Right forelimb (tissue), 1 donor: Measurements from ENCODE around the gene PAX5.

Experiments used
- DNase-seq: peaks from one replicate; pipeline ENCODE4 v3.0.0-alpha.2; 2018

PAX5 gene

DNA sequence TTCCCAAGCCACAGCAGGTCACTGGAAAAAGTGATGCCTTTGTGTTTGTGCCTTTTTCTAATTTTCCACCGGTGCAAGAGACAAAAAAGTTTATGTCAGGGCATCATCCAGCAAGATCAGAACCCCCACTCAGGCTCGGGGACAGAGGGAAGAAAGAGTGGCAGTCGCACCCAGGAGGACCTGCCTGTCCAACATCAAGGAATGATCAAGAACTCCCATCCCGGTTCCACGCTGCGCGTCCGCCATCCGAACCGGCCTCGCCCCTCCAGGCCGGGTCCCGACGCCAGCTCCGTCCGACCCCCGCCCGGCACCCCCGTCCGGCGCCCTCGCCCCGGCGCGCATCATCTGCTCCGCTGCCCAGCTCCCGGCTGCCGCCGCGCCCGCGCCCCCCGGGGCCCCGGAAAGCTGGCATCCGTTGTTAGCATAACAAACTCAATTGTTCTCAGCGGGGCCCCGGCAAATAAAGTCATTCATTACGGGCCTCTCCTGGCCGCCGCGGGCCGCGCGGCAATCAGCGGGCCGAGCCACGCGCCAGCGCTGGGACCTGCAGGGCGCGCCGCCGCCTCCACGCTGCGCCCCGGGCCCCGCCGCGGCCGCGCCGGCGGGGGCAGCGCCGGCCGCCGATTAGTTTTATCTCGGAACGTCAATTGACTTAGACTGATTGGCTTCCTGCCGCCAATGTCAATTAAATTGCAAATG, 48.1 kb downstream of the PAX5 start:
- DNase-seq: no peak

- no peak for DNase-seq
Observed at GRCh38 chr9:36985061-36985768, 48.9 kb downstream of the PAX5 start.

DNA sequence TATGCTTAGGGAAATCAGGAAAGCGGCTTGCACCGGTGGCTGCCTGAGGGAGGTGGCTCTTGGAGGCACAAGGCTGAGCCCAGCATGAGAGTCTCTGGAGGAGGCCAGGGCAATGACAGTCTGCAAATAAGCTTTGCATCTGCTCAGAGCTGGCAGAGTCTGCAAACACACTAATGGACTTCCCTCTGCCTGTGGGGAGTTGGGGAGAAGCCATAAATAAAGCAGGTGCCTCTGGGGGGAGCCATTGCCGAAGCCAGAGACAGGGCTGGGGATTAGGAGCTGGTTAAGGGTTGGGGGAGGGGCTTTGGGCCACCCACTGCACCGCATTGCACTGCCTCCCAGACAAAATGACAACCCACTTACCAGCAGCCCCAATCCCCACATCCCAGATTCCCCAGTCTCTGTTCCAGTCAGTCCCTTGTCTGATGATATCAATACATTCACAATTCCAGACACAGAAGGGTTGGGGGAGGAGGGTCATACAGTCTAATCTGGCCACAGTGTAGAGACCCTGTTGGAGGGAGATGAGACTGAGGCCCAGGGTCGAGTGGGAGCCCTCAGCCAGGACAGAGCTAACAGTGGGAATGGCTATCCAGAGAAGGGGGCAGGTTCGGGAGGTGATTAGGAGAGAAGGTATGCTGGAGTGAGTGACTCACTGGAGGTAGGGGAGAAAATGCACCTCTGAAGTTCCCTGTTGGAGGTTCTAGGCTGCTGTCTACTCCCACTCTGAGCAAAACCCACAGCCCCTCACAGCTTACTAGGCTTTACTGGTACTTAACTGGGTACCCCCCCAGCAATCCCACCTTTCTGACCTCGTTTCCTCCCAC, 53.7 kb downstream of the PAX5 start:
- no peak for DNase-seq

GRCh38 chr9:36976371-36977030, 57.6 kb downstream of the PAX5 start:
- no peak for DNase-seq

DNA sequence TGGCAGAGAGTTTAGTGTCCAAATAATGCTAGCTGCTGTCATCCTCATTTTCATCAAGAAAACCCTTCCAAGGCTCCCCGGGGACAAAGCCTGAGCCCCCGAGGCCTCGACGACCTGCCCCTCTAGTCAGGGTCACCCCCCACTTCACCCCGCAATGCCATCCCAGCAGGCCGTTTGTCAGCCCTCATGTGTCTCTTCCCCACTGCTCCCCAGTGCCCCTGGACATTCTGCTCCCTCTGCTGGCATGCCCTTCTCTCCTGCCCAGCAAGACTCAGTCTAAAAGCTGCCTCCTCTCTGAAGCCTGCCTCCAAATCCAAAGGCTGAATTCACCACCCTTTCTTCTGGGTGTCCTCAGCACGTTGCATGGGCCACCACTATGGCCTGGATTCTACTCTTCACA, 59.3 kb downstream of the PAX5 start:
- no peak for DNase-seq

DNA sequence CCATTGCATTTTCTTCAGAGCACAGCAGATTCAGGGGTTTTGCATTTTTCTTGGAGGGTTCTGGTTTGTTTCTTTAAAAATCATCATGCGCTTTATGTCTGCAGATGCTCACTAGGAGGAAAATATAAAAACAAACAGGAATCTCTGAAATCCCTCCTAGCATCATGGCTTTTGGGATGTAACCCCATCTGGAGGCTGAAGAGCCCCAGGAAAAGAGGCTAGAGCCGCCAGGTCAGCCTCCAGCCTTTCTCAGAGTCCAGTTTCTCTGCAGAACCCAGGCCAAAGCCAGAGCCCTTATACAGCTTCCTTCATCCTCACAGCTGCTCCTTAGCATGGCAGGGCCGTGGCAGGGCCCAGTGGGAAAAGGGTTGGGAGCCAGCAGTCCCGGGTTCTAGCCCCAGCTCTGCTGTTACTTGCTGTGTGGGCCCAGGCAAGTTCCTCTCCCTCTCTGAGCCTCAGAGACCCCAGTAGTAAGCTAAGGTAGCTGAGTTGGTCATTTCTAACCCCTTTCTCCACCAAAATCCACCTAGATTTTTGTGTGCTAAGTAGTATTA, 62.1 kb downstream of the PAX5 start:
- no peak for DNase-seq

- DNase-seq: no peak
Observed at GRCh38 chr9:36970007-36970888, 63.8 kb downstream of the PAX5 start.

DNA sequence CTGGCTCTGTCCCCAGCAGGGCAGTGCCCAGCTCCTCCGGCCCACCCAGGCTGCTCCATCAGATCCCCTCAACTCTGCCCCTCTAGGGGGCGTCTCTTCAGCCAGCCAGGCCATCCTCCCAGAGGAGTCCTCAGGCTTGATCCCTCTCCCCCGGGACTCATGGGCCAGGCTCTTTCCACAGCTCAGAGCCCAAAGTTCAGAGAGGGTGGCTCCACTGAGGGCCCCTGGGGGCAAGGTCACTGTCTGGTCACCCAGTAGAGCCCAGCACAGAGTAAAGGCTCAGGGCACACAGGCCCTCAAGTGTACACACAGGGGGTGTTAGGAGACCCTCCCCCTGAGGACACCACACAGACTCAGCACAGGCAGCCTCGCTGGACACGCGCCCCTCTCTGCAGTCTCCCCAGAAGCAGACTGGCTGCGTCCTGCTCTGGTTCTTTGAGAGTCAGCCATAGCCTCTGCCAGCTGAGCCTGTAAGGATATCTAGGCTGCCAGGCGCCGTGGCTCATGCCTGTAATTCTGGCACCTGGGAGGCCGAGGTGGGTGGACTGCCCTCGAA, 64.8 kb downstream of the PAX5 start:
- no peak for DNase-seq

DNA sequence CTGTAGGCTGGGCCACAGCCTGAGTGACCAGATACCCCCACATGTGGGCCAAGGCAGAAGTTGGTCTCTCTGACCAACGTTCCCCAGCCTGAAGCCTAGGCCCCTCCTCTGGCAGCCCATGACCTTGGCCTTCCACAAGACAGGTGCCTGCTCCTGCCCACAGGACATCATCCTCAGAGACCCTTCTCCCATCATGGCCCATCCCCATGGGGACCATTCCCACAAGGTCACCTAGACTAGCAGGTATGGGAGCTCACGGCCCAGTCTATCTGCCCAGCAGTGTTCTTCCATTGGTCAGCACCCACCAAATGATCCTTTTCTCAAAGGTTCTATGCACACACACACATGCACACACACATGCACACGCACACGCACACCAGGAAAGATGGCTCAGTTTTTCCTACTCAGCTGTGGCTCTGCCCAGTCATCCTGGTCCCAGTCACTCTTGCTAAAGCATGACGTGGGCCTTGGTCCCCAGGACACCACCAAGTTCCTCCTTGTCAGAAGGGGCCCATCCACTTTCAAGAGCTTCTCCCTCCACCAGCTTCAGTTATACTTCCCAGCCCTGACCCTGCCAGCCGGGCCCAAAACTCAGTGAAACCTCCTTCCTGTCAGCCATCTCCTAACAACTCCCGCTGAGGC, 65.4 kb downstream of the PAX5 start:
- DNase-seq: no peak

DNA sequence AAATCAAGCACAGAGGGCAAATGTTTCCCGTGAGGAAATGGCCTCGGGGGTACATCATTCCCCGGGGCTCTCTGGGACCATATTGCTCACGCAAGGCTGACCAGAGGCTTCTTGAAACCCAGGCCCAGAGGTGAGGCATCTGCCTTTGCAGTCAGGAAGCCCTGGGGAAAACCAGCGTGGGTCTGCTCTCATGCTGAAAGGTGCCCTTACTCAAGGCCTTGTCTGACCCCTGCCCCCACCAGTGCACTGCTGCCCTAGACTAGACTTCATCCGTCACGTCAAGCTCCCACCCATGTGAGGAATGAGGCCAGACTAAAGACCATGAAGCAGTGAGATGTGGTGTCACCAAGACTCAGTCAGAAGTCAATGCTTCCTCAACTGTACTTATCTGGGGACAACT, 66.1 kb downstream of the PAX5 start:
- DNase-seq: no peak

DNA sequence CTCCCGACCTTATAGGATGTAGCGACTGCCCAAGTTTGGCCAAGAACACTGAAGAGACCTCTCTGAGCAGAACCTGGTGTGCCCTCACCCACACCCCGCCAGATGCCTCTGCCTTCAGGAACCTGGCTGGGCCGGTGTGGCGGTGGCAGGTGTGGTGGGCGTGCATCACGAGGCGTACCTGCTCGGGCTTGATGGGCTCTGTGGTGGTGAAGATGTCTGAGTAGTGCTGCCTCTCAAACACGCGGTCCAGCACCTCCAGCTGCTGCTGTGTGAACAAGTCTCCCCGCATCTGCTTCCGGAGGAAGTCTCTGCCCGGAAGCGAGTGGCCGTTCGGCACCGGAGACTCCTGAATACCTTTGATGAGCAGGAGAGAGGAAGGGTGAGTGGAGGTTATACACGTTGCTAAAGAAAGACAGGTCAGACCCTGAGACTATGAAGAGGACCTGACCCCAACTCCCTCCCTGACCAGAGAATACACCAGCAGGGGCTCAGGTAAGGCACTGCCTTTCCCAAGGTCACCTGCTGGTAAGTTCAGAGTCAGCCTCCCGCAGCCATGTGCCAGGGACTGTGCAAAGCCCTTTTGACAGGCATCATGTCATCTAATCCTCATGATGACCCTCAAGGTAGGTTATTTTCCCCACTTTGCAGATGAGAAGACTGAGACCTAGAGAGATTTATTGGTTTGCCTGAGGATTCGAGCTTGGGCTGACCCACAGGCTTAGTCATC, 67.5 kb downstream of the PAX5 start:
- DNase-seq: no peak

GRCh38 chr9:36964791-36965190, 69.3 kb downstream of the PAX5 start:
- no peak for DNase-seq

GRCh38 chr9:36963346-36963745, 70.7 kb downstream of the PAX5 start:
- no peak for DNase-seq

GRCh38 chr9:36962691-36963090, 71.4 kb downstream of the PAX5 start:
- DNase-seq: no peak

DNA sequence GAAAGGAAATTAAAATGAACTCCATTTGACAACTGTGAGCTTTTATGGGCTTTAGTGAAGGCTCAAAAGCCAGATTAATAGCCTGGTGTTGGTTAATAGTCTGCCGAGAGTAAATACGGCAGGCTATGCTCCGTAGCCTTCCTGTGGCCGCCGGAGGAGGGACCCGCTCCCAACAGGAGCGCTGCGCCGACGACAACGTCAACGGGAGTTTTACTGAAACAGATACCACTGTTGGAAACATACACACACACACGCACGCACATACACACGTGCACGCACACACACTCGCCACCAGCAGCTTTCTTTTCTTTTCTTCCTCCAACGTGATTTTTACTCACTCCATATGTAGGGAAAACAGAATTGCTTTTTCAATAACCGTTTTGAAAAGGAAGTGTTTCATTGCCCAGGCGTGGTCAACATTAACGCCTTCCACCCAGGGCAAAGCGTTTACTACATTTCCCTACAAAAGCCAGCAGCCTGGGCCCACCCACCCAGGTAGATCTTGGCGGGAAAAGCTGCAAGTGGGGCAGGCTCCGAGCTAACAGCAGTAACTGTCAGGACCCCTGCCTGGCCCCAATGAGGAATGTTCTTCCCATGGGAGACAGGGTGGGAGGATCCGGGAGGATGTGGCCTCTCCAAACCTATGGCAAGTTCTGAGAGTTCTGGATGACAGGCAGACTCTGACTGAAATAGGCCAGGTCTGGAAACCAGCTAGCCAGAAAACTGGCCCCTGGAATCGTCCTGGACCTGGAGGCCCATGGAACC, 72.3 kb downstream of the PAX5 start:
- DNase-seq: no peak

- no peak for DNase-seq
Observed at GRCh38 chr9:36961051-36961450, 73.0 kb downstream of the PAX5 start.

DNA sequence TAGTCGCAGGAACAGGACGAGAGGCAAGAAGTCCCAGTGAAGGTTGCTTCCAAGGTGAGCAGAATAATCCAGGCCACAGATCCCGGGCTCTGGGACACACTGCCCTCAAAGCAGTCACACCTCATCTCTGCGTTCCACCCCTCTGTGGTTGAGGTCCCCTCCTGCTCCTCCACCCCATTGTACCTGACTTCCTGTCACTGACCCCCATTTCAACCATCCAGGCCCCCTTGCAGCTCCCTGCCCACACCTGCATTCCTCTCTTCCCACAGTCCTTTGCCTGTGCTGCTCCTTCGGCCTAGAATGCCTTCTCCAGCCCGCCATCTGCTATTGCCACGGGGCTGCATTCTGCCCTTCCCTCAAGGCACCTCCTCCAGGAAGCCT, 73.5 kb downstream of the PAX5 start:
- DNase-seq: no peak

GRCh38 chr9:36959681-36960574, 74.1 kb downstream of the PAX5 start:
- no peak for DNase-seq

GRCh38 chr9:36956908-36957307, 77.2 kb downstream of the PAX5 start:
- DNase-seq: no peak
